LNCaP clone FGC (cell line): ENCODE measurements around the gene SYPL2.

Source experiments
- DNase-seq: peaks from one replicate; pipeline ENCODE4 v3.0.0-alpha.2; 2011; ENCODE audit warnings: low read depth
- H3K4me3 ChIP-seq: 2 replicates; pipeline ENCODE4 v1.5.1; 2011; ENCODE audit warnings: mild to moderate bottlenecking, low read depth, low read length, control low read depth
- TF ChIP-seq, protein P1 (sequence below): IDR thresholded peaks from 2 replicates; pipeline ENCODE4 v1.5.1; 2012; ENCODE audit warnings: mild to moderate bottlenecking; ENCODE audit not compliant: control insufficient read depth, insufficient read depth; ENCODE audit errors: extremely low read depth

Gene SYPL2

DNA sequence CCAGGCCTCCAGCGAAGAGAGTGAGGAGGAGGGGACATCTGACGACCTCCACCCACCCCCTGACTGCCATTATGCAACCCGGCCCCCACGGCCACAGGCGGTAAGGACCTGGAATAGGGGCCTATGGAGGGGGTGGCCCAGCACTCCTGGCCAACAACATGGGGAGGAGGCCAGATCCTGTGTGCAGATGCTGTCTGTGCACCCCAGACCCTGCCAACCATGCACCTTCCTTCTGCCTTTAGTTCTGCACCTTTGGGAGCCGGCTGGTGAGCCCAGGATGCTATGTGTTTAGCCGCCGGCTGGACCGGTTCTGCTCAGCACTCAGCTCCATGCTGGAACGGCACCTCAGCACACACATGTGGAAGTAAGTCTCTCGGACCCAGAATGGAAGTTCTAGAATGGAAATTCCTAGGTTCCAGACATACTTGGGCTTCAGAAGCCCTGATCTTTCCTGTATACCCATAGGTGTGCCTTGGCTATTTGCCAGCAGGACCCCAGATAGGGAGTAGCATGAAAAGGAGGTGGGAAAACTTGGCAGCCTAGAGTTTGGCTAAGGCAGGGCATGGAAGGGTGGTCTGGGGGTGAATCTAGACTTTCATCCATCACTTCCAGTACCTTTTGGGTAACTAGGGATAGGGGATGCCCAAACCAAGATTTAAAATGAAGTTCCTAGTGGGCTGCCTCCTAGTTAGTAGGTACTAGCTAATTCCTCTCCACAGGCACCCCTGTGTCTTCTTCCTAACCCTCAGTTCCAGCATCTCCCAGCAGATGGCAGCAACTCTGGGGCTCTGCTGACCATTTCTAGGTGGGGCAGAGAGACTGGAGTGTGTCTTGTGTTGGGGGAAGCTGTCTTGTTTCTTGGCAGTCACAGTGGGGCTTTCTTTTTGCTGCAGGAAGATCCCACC lies 23.9 kb downstream of the SYPL2 start:
- TF ChIP-seq, protein P1, sequence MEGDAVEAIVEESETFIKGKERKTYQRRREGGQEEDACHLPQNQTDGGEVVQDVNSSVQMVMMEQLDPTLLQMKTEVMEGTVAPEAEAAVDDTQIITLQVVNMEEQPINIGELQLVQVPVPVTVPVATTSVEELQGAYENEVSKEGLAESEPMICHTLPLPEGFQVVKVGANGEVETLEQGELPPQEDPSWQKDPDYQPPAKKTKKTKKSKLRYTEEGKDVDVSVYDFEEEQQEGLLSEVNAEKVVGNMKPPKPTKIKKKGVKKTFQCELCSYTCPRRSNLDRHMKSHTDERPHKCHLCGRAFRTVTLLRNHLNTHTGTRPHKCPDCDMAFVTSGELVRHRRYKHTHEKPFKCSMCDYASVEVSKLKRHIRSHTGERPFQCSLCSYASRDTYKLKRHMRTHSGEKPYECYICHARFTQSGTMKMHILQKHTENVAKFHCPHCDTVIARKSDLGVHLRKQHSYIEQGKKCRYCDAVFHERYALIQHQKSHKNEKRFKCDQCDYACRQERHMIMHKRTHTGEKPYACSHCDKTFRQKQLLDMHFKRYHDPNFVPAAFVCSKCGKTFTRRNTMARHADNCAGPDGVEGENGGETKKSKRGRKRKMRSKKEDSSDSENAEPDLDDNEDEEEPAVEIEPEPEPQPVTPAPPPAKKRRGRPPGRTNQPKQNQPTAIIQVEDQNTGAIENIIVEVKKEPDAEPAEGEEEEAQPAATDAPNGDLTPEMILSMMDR = peak; percentile 93
- no peak for DNase-seq

DNA sequence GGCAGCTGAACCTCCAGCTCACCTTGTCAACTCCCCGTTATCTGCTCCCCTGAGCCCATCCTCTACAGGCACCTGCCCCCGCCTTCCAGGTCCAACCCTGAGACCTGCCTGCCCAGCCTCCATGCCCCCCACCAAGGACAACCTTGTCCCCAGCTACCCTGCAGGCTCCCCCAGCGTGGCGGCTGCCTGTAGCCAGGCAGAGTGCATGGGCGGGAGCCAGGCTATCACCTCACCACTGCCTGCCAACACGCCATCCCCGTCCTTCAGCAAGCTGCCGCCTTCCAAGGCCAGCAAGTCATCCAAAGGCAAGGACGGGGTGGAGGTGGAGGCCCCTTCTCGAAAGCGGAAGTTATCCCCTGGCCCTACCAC lies 24.6 kb downstream of the SYPL2 start:
- TF ChIP-seq, protein P1 = no peak
- no peak overlapping the region for H3K4me3 ChIP-seq
- no peak for DNase-seq

More for the DNA sequence above, 23.9 kb downstream of the SYPL2 start:
- H3K4me3 ChIP-seq = no peak overlapping the region

DNA sequence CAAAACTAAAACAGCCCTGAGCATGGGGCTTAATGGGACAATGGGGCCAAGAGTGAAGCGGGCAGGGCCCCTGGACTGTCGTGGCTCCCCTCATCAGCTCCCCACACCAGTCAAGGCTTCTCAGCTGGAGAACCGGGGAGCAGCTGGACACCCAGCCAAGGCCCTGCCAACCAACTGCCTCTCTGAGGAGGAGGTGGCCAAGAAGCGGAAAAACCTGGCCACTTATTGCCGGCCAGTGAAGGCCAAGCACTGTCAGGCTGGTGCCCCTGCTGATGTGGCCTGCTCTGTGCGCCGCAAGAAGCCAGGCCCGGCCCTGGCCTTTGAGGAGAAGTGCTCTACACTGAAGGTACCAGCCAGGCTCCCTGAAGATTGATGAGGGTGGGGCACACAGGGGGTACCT lies 25.0 kb downstream of the SYPL2 start:
- DNase-seq = no peak
- TF ChIP-seq, protein P1 = no peak
- H3K4me3 ChIP-seq = no peak overlapping the region

DNA sequence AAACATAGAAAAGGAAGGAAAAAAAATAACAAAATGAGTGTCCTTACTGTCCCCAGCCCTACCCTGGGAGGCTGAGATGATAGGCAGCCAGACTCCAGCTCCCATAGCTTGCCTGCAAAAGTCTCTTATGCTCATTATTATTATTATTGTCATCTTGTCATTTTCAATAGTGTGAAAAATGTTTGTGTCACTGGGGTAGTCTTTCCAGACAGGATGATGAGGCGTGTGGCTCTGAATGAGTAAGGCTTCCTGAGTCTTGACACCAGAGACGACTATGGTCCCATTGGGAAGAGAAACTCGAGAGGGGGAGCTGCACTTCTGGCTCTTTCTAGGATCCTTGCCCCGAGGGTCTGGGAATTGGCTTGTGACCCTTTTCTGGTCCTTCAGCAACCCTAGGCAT lies 26.4 kb downstream of the SYPL2 start:
- no peak for DNase-seq
- TF ChIP-seq, protein P1 = no peak

DNA sequence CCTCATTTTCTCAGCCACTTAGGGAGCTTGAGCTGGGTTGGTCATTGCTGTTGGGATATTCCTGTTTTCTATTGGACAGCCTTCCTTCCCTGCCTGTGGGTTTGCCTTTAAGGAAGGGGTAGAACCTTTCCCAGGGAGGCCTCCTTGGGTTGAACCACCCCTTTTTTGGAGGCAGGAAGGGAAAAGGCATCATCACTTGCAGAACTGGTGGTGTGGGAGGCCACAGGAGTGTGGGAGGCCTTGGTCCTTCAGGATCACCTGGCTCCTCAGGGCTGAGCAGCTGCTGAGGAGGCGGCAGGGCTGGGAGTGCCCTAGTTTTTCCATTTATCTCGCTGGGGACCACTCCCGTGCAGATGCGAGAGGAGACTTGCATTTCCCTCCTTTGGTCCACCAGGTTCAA lies 26.9 kb downstream of the SYPL2 start:
- no peak for DNase-seq
- no peak overlapping the region for H3K4me3 ChIP-seq
- TF ChIP-seq, protein P1 = no peak

More for the DNA sequence above, 26.4 kb downstream of the SYPL2 start:
- H3K4me3 ChIP-seq = no peak overlapping the region

DNA sequence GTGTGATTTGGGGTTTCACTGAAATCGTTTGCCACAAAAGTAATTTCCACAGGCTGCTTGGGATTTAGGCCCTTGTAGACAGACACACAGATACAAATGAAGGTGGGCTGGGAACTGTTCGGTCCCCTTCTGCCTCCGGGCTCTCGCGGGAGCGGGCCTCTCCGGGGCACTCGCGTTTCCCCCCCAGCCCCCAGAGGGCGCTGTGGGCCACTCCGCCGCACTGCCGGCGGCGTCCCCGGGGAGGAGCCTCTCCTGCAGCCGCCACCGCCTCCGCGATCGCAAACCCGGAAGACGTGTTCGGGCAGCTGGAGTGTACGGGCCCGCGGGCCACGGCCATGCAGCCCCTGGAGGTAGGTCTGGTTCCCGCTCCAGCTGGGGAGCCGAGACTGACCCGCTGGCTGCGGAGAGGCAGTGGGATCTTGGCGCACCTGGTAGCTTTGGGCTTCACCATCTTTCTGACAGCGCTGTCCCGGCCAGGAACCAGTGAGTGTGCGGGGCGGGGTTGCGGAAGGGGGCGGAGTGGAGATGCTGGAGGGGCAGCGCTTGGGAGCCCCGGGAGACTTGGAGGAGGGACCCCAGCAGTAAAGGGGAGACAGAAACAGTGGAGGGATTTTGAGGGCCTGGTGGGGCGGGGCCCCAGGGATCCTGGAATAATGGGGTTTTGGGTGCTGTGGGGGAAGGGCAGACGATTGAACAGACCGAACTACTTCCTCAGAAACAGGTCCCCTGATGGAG lies 27.6 kb downstream of the SYPL2 start, which contains the start of gene CYB561D1:
CYB561D1 (plus strand) TSS at position 290 of the 735 bp plus-strand sequence; CDS start at position 336, 46 bp downstream.
- DNase-seq = peak; percentile 27
- TF ChIP-seq, protein P1 = peak; percentile 91
- peak within 1 kb of the TSS; percentile 94 for H3K4me3 ChIP-seq
